OCI-LY1 (cell line): ENCODE data around the gene HACL1.

Source experiments
- H2AFZ ChIP-seq: fragments of 200-600 bp; sonication (generic), shearing (Covaris generic); 2 replicates; pipeline ENCODE4 v1.6.0; 2014; ENCODE audit warnings: antibody characterized with exemption, mild to moderate bottlenecking, low read length
- H3F3A ChIP-seq: fragments of 200-600 bp; sonication (generic), shearing (Covaris generic); 2 replicates; pipeline ENCODE4 v1.6.0; 2014; ENCODE audit warnings: mild to moderate bottlenecking, antibody characterized with exemption, low read length, moderate library complexity; ENCODE audit not compliant: insufficient read depth
- H3K27ac ChIP-seq: fragments of 200-600 bp; sonication (generic); 2 replicates; pipeline ENCODE4 v1.5.1; 2014; ENCODE audit warnings: low read length, mixed run types, mild to moderate bottlenecking, low read depth; ENCODE audit not compliant: poor library complexity, severe bottlenecking
- H3K27me3 ChIP-seq: fragments of 200-600 bp; sonication (generic); 2 replicates; pipeline ENCODE4 v1.6.0; 2014; ENCODE audit warnings: antibody characterized with exemption, mild to moderate bottlenecking, low read length, moderate library complexity; ENCODE audit not compliant: insufficient read depth
- H3K36me3 ChIP-seq: fragments of 200-600 bp; sonication (generic); 2 replicates; pipeline ENCODE4 v1.6.1; 2014; ENCODE audit warnings: mild to moderate bottlenecking, antibody characterized with exemption, low read length, moderate library complexity, mixed read lengths; ENCODE audit not compliant: insufficient read depth
- H3K4me1 ChIP-seq: fragments of 200-600 bp; sonication (generic); 2 replicates; pipeline ENCODE4 v1.5.1; 2014; ENCODE audit warnings: mild to moderate bottlenecking, low read length, moderate library complexity; ENCODE audit not compliant: insufficient read depth, severe bottlenecking
- H3K4me2 ChIP-seq: fragments of 200-600 bp; sonication (generic), shearing (Covaris generic); 2 replicates; pipeline ENCODE4 v1.6.1; 2014; ENCODE audit warnings: low read length
- H3K4me3 ChIP-seq: fragments of 200-600 bp; sonication (generic); 2 replicates; pipeline ENCODE4 v1.5.1; 2014; ENCODE audit warnings: low read length, low read depth, mild to moderate bottlenecking, mixed read lengths; ENCODE audit not compliant: poor library complexity, severe bottlenecking
- H3K79me2 ChIP-seq: fragments of 200-600 bp; shearing (Covaris generic); 2 replicates; pipeline ENCODE4 v1.6.1; 2016; ENCODE audit warnings: mixed run types, low read length, mixed read lengths; ENCODE audit not compliant: insufficient read depth
- H3K9ac ChIP-seq: fragments of 200-600 bp; sonication (generic), shearing (Covaris generic); 2 replicates; pipeline ENCODE4 v1.6.1; 2014; ENCODE audit warnings: mild to moderate bottlenecking, low read length, mixed read lengths
- H3K9me2 ChIP-seq: fragments of 200-600 bp; sonication (generic), shearing (Covaris generic); 2 replicates; pipeline ENCODE4 v1.6.1; 2014; ENCODE audit warnings: low read depth, mild to moderate bottlenecking, low read length, mixed read lengths
- H3K9me3 ChIP-seq: fragments of 200-600 bp; shearing (Covaris generic); 2 replicates; pipeline ENCODE4 v1.6.1; 2014; ENCODE audit warnings: low read length, mixed read lengths
- H4K20me1 ChIP-seq: fragments of 200-600 bp; sonication (generic), shearing (Covaris generic); 2 replicates; pipeline ENCODE4 v1.6.0; 2016; ENCODE audit warnings: mild to moderate bottlenecking, low read length; ENCODE audit not compliant: insufficient read depth
- CTCF ChIP-seq: fragments of 200-600 bp; sonication (generic), shearing (Covaris generic); IDR thresholded peaks from 2 replicates; pipeline ENCODE4 v1.5.1; 2017; ENCODE audit warnings: mild to moderate bottlenecking, antibody characterized with exemption, low read length, moderate library complexity, mixed read lengths
- EZH2 ChIP-seq: fragments of 200-600 bp; sonication (generic), shearing (Covaris generic); IDR thresholded peaks from 2 replicates; pipeline ENCODE4 v1.8.0; 2017; ENCODE audit warnings: borderline replicate concordance, mixed run types, mild to moderate bottlenecking, antibody characterized with exemption, low read length, moderate library complexity, mixed read lengths

The HACL1 gene

GRCh38 chr3:15585111-15585845 is 16.1 kb downstream of the HACL1 start:
- Histone ChIP-seq H3K79me2 (no peaks in the 10 kb centered on the region), H3F3A (no peaks in the 10 kb centered on the region), H3K4me2 (no peak overlapping the region), H4K20me1 (no peaks in the 10 kb centered on the region), H2AFZ (no peak overlapping the region), H3K36me3 (peaks cover 68% of the 10 kb centered on the region), H3K27me3 (no peaks in the 10 kb centered on the region), H3K9ac (no peak overlapping the region), H3K9me2 (no peaks in the 10 kb centered on the region), H3K4me3 (no peak overlapping the region), H3K27ac (no peak overlapping the region), H3K4me1 (no peaks in the 10 kb centered on the region), H3K9me3 (no peaks in the 10 kb centered on the region)
- TF ChIP-seq EZH2: no peak
- no peak for TF ChIP-seq CTCF

- Histone ChIP-seq H3K36me3 (peaks cover 63% of the 10 kb centered on the region), H3F3A (no peaks in the 10 kb centered on the region), H3K4me2 (no peak overlapping the region), H3K9me2 (no peaks in the 10 kb centered on the region), H3K27ac (no peak overlapping the region), H3K4me3 (no peak overlapping the region), H3K27me3 (no peaks in the 10 kb centered on the region), H2AFZ (no peak overlapping the region), H3K9ac (no peak overlapping the region), H3K4me1 (no peaks in the 10 kb centered on the region), H4K20me1 (no peaks in the 10 kb centered on the region), H3K79me2 (no peaks in the 10 kb centered on the region), H3K9me3 (no peaks in the 10 kb centered on the region)
- TF ChIP-seq EZH2 (no peak), CTCF (no peak)
These were observed 19.6 kb downstream of the HACL1 start for GRCh38 chr3:15581471-15582394.

GRCh38 chr3:15579051-15579450 is 22.3 kb downstream of the HACL1 start:
- H3K4me3 ChIP-seq: no peak overlapping the region
- no peaks in the 10 kb centered on the region for H3K9me3 ChIP-seq
- H2AFZ ChIP-seq: no peak overlapping the region
- no peaks in the 10 kb centered on the region for H3K27me3 ChIP-seq
- H3K4me2 ChIP-seq: no peak overlapping the region
- H3K4me1 ChIP-seq: no peaks in the 10 kb centered on the region
- peaks cover 47% of the 10 kb centered on the region; the same call in 1 of the 2 replicates for H3K36me3 ChIP-seq
- no peaks in the 10 kb centered on the region for H4K20me1 ChIP-seq
- TF ChIP-seq CTCF (no peak), EZH2 (no peak)
- H3K9me2 ChIP-seq: no peaks in the 10 kb centered on the region
- no peaks in the 10 kb centered on the region for H3F3A ChIP-seq
- H3K9ac ChIP-seq: no peak overlapping the region
- no peak overlapping the region for H3K27ac ChIP-seq
- no peaks in the 10 kb centered on the region for H3K79me2 ChIP-seq
